22Rv1 (cell line): Measurements from ENCODE around the gene PPP3CA.

Source experiments
- H3K27ac ChIP-seq: fragments of 450-650 bp; 2 replicates; pipeline ENCODE4 v1.5.1; 2017
- ZFX ChIP-seq: fragments of 450-650 bp; IDR thresholded peaks from 2 replicates; pipeline ENCODE4 v1.6.1; 2017; ENCODE audit warnings: antibody characterized with exemption, borderline replicate concordance
- TF ChIP-seq, protein P1 (sequence below): fragments of 450-650 bp; IDR thresholded peaks from 2 replicates; pipeline ENCODE4 v1.5.1; 2017; ENCODE audit warnings: mild to moderate bottlenecking

PPP3CA gene

DNA sequence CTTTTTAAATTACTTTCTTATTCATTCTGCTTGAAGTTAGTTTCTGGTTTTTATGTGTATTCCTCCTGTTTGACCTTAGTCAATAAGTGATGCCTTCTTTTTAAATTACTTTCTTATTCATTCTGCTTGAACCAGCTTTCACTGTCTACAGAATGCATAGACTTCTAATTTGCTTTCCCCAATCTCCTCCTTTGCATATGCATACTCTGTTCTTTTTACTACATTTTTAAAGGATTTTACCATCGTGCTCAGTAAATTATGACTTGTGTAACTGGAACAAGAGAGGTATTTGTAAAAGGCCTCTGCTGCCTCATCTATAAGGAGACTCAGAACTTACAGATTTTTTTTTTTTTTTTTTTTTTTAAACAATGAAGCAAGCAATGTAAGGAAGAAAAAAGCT is 228.7 kb downstream of the PPP3CA start:
- TF ChIP-seq, protein P1, sequence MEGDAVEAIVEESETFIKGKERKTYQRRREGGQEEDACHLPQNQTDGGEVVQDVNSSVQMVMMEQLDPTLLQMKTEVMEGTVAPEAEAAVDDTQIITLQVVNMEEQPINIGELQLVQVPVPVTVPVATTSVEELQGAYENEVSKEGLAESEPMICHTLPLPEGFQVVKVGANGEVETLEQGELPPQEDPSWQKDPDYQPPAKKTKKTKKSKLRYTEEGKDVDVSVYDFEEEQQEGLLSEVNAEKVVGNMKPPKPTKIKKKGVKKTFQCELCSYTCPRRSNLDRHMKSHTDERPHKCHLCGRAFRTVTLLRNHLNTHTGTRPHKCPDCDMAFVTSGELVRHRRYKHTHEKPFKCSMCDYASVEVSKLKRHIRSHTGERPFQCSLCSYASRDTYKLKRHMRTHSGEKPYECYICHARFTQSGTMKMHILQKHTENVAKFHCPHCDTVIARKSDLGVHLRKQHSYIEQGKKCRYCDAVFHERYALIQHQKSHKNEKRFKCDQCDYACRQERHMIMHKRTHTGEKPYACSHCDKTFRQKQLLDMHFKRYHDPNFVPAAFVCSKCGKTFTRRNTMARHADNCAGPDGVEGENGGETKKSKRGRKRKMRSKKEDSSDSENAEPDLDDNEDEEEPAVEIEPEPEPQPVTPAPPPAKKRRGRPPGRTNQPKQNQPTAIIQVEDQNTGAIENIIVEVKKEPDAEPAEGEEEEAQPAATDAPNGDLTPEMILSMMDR, result no peak
- TF ChIP-seq ZFX, result no peak
- peak overlapping the region; percentile 88 for H3K27ac ChIP-seq

DNA sequence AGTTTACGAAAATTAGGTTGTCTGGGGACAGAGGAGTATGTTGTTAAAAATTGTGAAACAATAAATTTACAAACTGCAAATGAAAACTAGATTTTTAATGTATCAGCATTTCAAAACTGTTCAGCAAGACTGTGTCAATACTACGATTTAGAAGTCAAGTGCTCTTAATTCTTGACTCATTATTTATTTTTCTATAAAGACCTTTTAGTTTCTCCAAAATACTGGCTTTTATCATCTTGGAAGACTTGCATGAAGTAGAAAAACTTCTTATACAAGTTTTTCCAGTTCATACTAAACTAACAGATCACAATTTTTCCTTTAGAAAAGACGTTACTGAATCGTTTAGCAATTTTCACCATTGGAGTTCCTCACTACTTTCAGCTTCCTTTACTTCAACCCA is 231.4 kb downstream of the PPP3CA start:
- peak overlapping the region; percentile 88 for H3K27ac ChIP-seq
- TF ChIP-seq, protein P1, result no peak
- no peak for TF ChIP-seq ZFX

DNA sequence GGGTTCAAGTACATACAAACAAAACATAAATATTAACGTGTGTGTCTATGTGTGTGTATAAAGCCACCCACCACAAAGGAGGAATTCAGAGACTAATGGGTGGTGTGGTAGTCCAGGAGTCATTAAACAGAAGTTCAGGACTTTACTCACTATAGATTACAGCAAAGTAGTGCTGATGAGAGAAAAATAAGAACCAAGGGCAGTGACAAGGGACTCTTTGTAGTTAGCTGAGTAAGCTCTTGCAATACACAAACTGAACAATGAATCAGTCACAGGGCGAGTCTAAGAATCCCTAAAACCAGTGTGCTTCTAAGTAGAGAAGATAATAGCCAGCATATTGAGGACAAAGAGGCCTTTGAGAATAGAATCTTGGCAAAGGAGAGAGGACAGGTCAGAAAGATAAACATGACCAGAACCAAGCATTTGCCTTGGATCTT is 232.4 kb downstream of the PPP3CA start:
- peak overlapping the region; percentile 88 for H3K27ac ChIP-seq
- TF ChIP-seq ZFX, result no peak
- TF ChIP-seq, protein P1, result no peak

DNA sequence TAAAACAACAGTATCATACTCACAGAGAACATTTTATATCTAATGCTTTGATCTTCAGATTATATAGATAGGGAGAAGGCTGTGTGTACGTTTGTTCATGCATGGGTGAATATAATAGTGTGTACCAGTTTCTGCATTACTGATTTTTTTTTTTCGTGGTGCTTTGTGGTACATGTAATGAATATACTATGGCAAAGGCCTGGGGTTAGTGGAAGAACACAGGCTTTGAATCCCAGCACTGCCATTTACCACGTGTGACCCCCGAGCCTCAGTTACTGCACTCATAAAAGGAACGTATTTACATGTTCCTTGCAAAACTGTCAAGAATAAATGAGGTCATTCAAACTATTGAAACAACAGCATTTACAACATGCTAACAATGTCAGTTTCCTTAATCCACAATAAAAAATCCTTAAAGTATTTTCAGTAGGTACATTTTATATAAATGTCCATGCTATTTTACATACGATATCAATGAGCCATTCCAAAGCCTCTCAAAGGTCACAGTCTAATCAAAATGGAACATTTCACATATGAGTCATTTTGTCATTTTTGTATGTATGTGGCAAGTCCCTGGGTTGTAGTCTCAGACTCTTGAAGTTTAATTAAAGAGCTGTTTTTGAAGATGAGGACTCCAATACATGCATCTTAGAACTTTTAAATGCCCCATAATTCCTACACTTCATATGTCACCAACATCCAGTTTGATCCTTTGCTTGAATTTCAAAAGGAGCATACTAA is 242.8 kb downstream of the PPP3CA start:
- TF ChIP-seq, protein P1, result no peak
- no peak for TF ChIP-seq ZFX
- peak overlapping the region; percentile 88 for H3K27ac ChIP-seq

DNA sequence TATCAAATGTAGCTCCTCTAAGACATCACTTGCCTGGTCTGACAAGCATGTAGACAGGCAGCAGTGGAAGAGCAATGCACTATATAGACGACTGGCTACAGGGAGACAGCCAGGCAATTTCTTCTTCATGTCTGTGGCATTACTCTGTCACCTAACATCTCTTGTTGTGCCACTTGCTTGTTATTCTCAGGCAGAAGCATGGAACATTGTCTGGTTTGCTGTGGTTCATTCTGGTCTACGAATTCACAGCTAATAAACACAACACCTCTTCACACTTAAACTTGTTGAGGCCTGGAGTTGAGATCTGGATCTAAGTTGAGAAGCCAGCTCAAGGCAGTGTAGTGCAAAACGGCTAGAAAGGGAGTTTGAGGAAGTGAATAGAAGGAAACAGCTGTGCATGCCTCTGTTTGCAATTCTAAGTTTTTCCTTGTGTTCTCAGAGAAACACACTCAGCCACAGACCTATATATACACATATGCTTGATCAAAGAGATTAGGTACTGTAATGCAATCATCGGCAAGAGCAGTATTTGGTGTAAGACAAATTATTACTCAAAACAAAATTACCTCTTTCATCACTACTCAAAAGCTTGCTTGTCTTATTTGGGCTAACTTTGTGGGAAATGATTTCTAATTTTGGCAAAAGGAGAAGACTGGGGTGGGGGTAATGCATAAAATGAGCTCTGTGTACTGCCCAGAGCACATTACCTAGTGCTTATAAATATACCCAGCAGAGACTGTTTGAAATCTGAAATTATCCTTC is 243.8 kb downstream of the PPP3CA start:
- no peak for TF ChIP-seq ZFX
- TF ChIP-seq, protein P1, result no peak
- peak overlapping the region; percentile 88 for H3K27ac ChIP-seq

DNA sequence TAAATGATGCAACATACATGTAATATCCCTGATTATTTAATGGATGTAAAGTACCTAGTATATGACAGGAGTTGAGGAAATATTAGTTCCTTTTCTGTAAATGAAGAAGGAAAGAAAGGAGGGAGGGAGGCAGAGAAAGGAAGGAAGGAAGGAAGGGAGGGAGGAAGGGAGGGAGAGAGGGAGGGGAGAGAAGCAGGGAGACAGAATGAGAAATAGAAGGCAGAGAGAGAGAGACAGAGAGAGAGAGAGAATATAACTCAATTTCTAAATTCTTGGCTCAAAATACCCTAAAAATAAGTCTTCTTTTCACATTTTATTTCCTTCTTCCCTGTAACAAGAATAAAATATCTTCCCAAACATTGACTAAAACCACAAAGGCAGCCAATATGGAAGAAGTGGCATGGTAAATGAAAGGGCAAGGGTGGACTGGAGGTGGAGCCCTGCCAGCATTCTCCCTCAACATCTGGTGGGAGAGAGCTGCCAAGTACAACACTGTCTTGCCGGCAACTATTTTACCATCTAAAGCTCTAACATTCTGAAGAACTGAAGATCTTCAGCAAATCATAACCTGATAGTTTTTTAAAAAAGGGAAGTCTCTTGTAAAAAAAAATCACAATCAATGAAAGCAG is 245.1 kb downstream of the PPP3CA start:
- H3K27ac ChIP-seq, result peak overlapping the region; percentile 88

More for the DNA sequence above, 245.1 kb downstream of the PPP3CA start:
- TF ChIP-seq, protein P1, result no peak
- no peak for TF ChIP-seq ZFX
